ENCODE data around the gene HERC2. TPM values are rescaled to one million over a fixed set of nuclear protein-coding genes. Genes with fewer than 3 reads are reported as not detected.

Gene HERC2
- total RNA-seq, 2 donors from 2014 or later: 32.9 to 39.1 TPM

- no peak for ATAC-seq
- H3K36me3 Mint-ChIP-seq (ENCODE audit: low read depth): no peaks in the 10 kb centered on the region
- H3K27me3 Mint-ChIP-seq: peaks cover 25% of the 10 kb centered on the region
- no peaks in the 10 kb centered on the region for H3K4me1 Mint-ChIP-seq
- no peak overlapping the region for H3K4me3 Mint-ChIP-seq
- no peak overlapping the region for H3K27ac Mint-ChIP-seq
- DNase-seq: no peak
- H3K9me3 ChIP-seq (ENCODE audit: control insufficient read depth, low read length, poor library complexity, severe bottlenecking): no peaks in the 10 kb centered on the region
Observed at GRCh38 chr15:28066231-28066630, 255.7 kb downstream of the HERC2 start.

Other genes starting within 250 kb of the HERC2 start
- not detected for gene OCA2, start 222.9 kb downstream of the HERC2 start, total RNA-seq
- not detected for gene GOLGA6L24, start 35.9 kb upstream of the HERC2 start, total RNA-seq
- not detected for gene GOLGA8F, start 56.5 kb upstream of the HERC2 start, total RNA-seq
- not detected for gene GOLGA8G, start 210.8 kb upstream of the HERC2 start, total RNA-seq
- gene GOLGA6L25, start 231.4 kb upstream of the HERC2 start, total RNA-seq: not detected

Measured in T-helper 17 cell (primary cell).